ENCODE measurements around the gene LCN10.
A peak's percentile ranks its signal among the peaks of the same experiment; 100 is the strongest.

Gene LCN10

GRCh38 chr9:136723362-136723976, 19.3 kb downstream of the LCN10 start:
- no peak for ATAC-seq
- TF ChIP-seq CREB5 (CRISPR knock-in tag; IDR thresholded peaks at IDR 0.05; ENCODE audit: low read depth) = no peak
- TF ChIP-seq POU6F1 (CRISPR knock-in tag; IDR thresholded peaks at IDR 0.05; ENCODE audit: borderline replicate concordance, low read depth) = no peak
- no peak for TF ChIP-seq RARB (CRISPR knock-in tag; IDR thresholded peaks at IDR 0.05)
- TF ChIP-seq TOX (CRISPR knock-in tag; IDR thresholded peaks at IDR 0.05; ENCODE audit: borderline replicate concordance) = no peak
- TF ChIP-seq BACH2 (CRISPR knock-in tag; IDR thresholded peaks at IDR 0.05; ENCODE audit: borderline replicate concordance) = no peak
- no peak for TF ChIP-seq CSRNP3 (CRISPR knock-in tag; IDR thresholded peaks at IDR 0.05)
- no peak for TF ChIP-seq CSDC2 (CRISPR knock-in tag; IDR thresholded peaks at IDR 0.05)
- no peak for TF ChIP-seq SNAI2 (CRISPR knock-in tag; IDR thresholded peaks at IDR 0.05)
- TF ChIP-seq ZNF8 (CRISPR knock-in tag; IDR thresholded peaks at IDR 0.05) = no peak
- no peak for TF ChIP-seq ISL1 (CRISPR knock-in tag; IDR thresholded peaks at IDR 0.05)
- no peak for TF ChIP-seq OSR1 (CRISPR knock-in tag; IDR thresholded peaks at IDR 0.05)
- no peak for TF ChIP-seq PPARA (CRISPR knock-in tag; IDR thresholded peaks at IDR 0.05; ENCODE audit: borderline replicate concordance)
- TF ChIP-seq ZNF565 (CRISPR knock-in tag; conservative IDR thresholded peaks at IDR 0.05; ENCODE audit: low read depth) = no peak
- no peak for TF ChIP-seq GLIS3 (CRISPR knock-in tag; IDR thresholded peaks at IDR 0.05)
- no peak for TF ChIP-seq ARNTL (CRISPR knock-in tag; IDR thresholded peaks at IDR 0.05; ENCODE audit: borderline replicate concordance, low read depth)
- no peak for TF ChIP-seq TSHZ2 (CRISPR knock-in tag; IDR thresholded peaks at IDR 0.05)
- no peak for TF ChIP-seq TCF4 (CRISPR knock-in tag; IDR thresholded peaks at IDR 0.05; ENCODE audit: borderline replicate concordance)

GRCh38 chr9:136722969-136723356, 19.8 kb downstream of the LCN10 start:
- ATAC-seq = no peak; the same call in none of the 3 replicates

GRCh38 chr9:136722093-136722968, 20.4 kb downstream of the LCN10 start:
- TF ChIP-seq ARNTL (CRISPR knock-in tag; IDR thresholded peaks at IDR 0.05; ENCODE audit: borderline replicate concordance, low read depth) (no peak), POU6F1 (CRISPR knock-in tag; IDR thresholded peaks at IDR 0.05; ENCODE audit: borderline replicate concordance, low read depth) (no peak), TOX (CRISPR knock-in tag; IDR thresholded peaks at IDR 0.05; ENCODE audit: borderline replicate concordance) (no peak), RARB (CRISPR knock-in tag; IDR thresholded peaks at IDR 0.05) (no peak), ZFP30 (CRISPR knock-in tag; IDR thresholded peaks at IDR 0.05) (no peak), ESRRG (CRISPR knock-in tag; IDR thresholded peaks at IDR 0.05) (no peak), ZNF565 (CRISPR knock-in tag; conservative IDR thresholded peaks at IDR 0.05; ENCODE audit: low read depth) (no peak), BACH2 (CRISPR knock-in tag; IDR thresholded peaks at IDR 0.05; ENCODE audit: borderline replicate concordance) (no peak), CREB5 (CRISPR knock-in tag; IDR thresholded peaks at IDR 0.05; ENCODE audit: low read depth) (no peak), PATZ1 (CRISPR knock-in tag; IDR thresholded peaks at IDR 0.05; ENCODE audit: borderline replicate concordance) (no peak), GLIS3 (CRISPR knock-in tag; IDR thresholded peaks at IDR 0.05) (no peak)
- ATAC-seq = peak; percentile 3

More at GRCh38 chr9:136722969-136723356, 19.8 kb downstream of the LCN10 start:
- TF ChIP-seq PPARA (CRISPR knock-in tag; IDR thresholded peaks at IDR 0.05; ENCODE audit: borderline replicate concordance) = no peak
